Transverse colon (tissue), 4 donors: ENCODE results near the gene ADAM29.

Experiments
- POLR2AphosphoS5 ChIP-seq, 3 donors: sonication (generic); formaldehyde crosslinking; IDR thresholded peaks; one replicate each; pipeline ENCODE4 v1.6.1; 2016; ENCODE audit warnings: antibody characterized with exemption in 3 of 3
- TF ChIP-seq, protein P1 (sequence below), 5 experiments: fragments of 200-600 bp in 3 of 5; fragments of 450-650 bp in 2 of 5; sonication (generic) in 3 of 5; IDR thresholded peaks; 1 replicate in 2 of 5; 2 replicates in 3 of 5; pipeline ENCODE4 v1.5.1; 2016 to 2017; ENCODE audit warnings: antibody characterized with exemption in 5 of 5, inconsistent platforms in 3 of 5, mild to moderate bottlenecking in 2 of 5, moderate library complexity in 1 of 5

GRCh38 chr4:174874898-174875297 is 43.3 kb upstream of the ADAM29 start:
- TF ChIP-seq POLR2AphosphoS5 (IDR thresholded peaks at IDR 0.05) = no peak
- TF ChIP-seq, protein P1, sequence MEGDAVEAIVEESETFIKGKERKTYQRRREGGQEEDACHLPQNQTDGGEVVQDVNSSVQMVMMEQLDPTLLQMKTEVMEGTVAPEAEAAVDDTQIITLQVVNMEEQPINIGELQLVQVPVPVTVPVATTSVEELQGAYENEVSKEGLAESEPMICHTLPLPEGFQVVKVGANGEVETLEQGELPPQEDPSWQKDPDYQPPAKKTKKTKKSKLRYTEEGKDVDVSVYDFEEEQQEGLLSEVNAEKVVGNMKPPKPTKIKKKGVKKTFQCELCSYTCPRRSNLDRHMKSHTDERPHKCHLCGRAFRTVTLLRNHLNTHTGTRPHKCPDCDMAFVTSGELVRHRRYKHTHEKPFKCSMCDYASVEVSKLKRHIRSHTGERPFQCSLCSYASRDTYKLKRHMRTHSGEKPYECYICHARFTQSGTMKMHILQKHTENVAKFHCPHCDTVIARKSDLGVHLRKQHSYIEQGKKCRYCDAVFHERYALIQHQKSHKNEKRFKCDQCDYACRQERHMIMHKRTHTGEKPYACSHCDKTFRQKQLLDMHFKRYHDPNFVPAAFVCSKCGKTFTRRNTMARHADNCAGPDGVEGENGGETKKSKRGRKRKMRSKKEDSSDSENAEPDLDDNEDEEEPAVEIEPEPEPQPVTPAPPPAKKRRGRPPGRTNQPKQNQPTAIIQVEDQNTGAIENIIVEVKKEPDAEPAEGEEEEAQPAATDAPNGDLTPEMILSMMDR (IDR thresholded peaks at IDR 0.05) = no peak
